Neural cell (in vitro differentiated cells): Measurements from ENCODE around the gene SLC29A1. TPM values are rescaled to one million over a fixed set of nuclear protein-coding genes. Genes with fewer than 3 reads are reported as not detected.
A peak's percentile ranks its signal among the peaks of the same experiment; 100 is the strongest.

Experiments
- H2AFZ ChIP-seq: fragments of 200-600, 300-800 bp; sonication (generic), shearing (Covaris generic); 2 replicates; pipeline ENCODE4 v1.6.0; 2014; ENCODE audit warnings: low read depth, mild to moderate bottlenecking, antibody characterized with exemption, low read length, moderate library complexity
- H3F3A ChIP-seq: fragments of 200-600 bp; shearing (Covaris generic); 2 replicates; pipeline ENCODE4 v1.6.1; 2016; ENCODE audit warnings: mild to moderate bottlenecking, moderate library complexity, mixed read lengths, antibody characterized with exemption, low read length; ENCODE audit not compliant: insufficient read depth, poor library complexity, severe bottlenecking
- H3K27ac ChIP-seq: fragments of 200-600, 300-800 bp; sonication (generic), shearing (Covaris generic); 2 replicates; pipeline ENCODE4 v1.5.1; 2014; ENCODE audit warnings: mild to moderate bottlenecking, low read length, moderate library complexity
- H3K27me3 ChIP-seq: fragments of 300-800, 200-600 bp; sonication (generic), shearing (Covaris generic); 2 replicates; pipeline ENCODE4 v1.6.0; 2014; ENCODE audit warnings: mild to moderate bottlenecking, low read depth, low read length, moderate library complexity; ENCODE audit not compliant: insufficient read depth
- H3K36me3 ChIP-seq: fragments of 300-800, 200-600 bp; sonication (generic), shearing (Covaris generic); 2 replicates; pipeline ENCODE4 v1.5.1; 2014; ENCODE audit warnings: mild to moderate bottlenecking, antibody characterized with exemption, low read length, moderate library complexity; ENCODE audit not compliant: insufficient read depth
- H3K4me2 ChIP-seq: fragments of 300-800, 200-600 bp; sonication (generic), shearing (Covaris generic); 2 replicates; pipeline ENCODE4 v1.6.0; 2014; ENCODE audit warnings: mild to moderate bottlenecking, low read length
- H3K4me3 ChIP-seq: fragments of 300-800, 200-600 bp; sonication (generic), shearing (Covaris generic); 2 replicates; pipeline ENCODE4 v1.5.1; 2014; ENCODE audit warnings: mild to moderate bottlenecking, low read length, moderate library complexity
- H3K79me2 ChIP-seq: fragments of 200-600 bp; shearing (Covaris generic); replicated peaks from 2 replicates; pipeline ENCODE4 v1.6.0; 2014; ENCODE audit warnings: mild to moderate bottlenecking, low read length, moderate library complexity; ENCODE audit not compliant: insufficient read depth
- H3K9ac ChIP-seq: fragments of 300-800, 200-600 bp; sonication (generic), shearing (Covaris generic); 2 replicates; pipeline ENCODE4 v1.6.1; 2016; ENCODE audit warnings: mild to moderate bottlenecking, low read length, mixed read lengths
- H3K9me2 ChIP-seq: fragments of 200-600 bp; shearing (Covaris generic); 2 replicates; pipeline ENCODE4 v1.6.1; 2016; ENCODE audit warnings: mild to moderate bottlenecking, low read length, mixed read lengths; ENCODE audit not compliant: insufficient read depth
- H3K9me3 ChIP-seq: fragments of 200-600, 300-800 bp; sonication (generic), shearing (Covaris generic); 2 replicates; pipeline ENCODE4 v1.6.1; 2016; ENCODE audit warnings: mild to moderate bottlenecking, mixed run types, low read length, moderate library complexity, mixed read lengths
- H4K20me1 ChIP-seq: fragments of 200-600 bp; shearing (Covaris generic); 2 replicates; pipeline ENCODE4 v1.6.1; 2016; ENCODE audit warnings: mild to moderate bottlenecking, mixed run types; ENCODE audit not compliant: insufficient read depth
- EP300 ChIP-seq: fragments of 450-650 bp; conservative IDR thresholded peaks from 2 replicates; pipeline ENCODE4 v1.6.1; 2014; ENCODE audit warnings: antibody characterized with exemption, mild to moderate bottlenecking, moderate library complexity; ENCODE audit not compliant: poor library complexity, severe bottlenecking
- EZH2 ChIP-seq: fragments of 200-600, 300-800 bp; shearing (Covaris generic), sonication (generic); IDR thresholded peaks from 2 replicates; pipeline ENCODE4 v1.6.1; 2014; ENCODE audit warnings: antibody characterized with exemption, low read length, borderline replicate concordance, mild to moderate bottlenecking; ENCODE audit not compliant: insufficient read depth, poor library complexity, severe bottlenecking
- MXI1 ChIP-seq: fragments of 450-650 bp; conservative IDR thresholded peaks from 2 replicates; pipeline ENCODE4 v1.6.1; 2014; ENCODE audit warnings: antibody characterized with exemption, mild to moderate bottlenecking; ENCODE audit not compliant: poor library complexity, severe bottlenecking
- POLR2AphosphoS5 ChIP-seq: IDR thresholded peaks from 2 replicates; pipeline ENCODE4 v1.6.1; 2012
- RAD21 ChIP-seq: fragments of 450-650 bp; conservative IDR thresholded peaks from 2 replicates; pipeline ENCODE4 v1.6.1; 2014; ENCODE audit warnings: antibody characterized with exemption, mild to moderate bottlenecking, moderate library complexity
- SMC3 ChIP-seq: fragments of 450-650 bp; conservative IDR thresholded peaks from 2 replicates; pipeline ENCODE4 v1.6.1; 2014; ENCODE audit warnings: antibody characterized with exemption, mild to moderate bottlenecking, moderate library complexity; ENCODE audit not compliant: poor library complexity
- TAF1 ChIP-seq: IDR thresholded peaks from 2 replicates; pipeline ENCODE4 v1.6.1; 2012; ENCODE audit warnings: low read depth
- polyA plus RNA-seq: library from polyadenylated mRNA; depleted of rRNA; stranded (reverse); fragments of >200 nt; gene quantifications from 2 replicates; pipeline ENCODE4 v1.2.3, GENCODE V29; 2014
- TF ChIP-seq, protein P1 (sequence below): IDR thresholded peaks from 2 replicates; pipeline ENCODE4 v1.6.1; 2012; ENCODE audit warnings: borderline replicate concordance
- TF ChIP-seq, protein P2 (sequence below): fragments of 450-650 bp; IDR thresholded peaks from 2 replicates; pipeline ENCODE4 v1.5.1; 2014; ENCODE audit warnings: antibody characterized with exemption, mild to moderate bottlenecking, moderate library complexity; ENCODE audit not compliant: poor library complexity, severe bottlenecking

SLC29A1 gene
- polyA plus RNA-seq, 1 donor from 2014 or later, result 18.9 TPM

DNA sequence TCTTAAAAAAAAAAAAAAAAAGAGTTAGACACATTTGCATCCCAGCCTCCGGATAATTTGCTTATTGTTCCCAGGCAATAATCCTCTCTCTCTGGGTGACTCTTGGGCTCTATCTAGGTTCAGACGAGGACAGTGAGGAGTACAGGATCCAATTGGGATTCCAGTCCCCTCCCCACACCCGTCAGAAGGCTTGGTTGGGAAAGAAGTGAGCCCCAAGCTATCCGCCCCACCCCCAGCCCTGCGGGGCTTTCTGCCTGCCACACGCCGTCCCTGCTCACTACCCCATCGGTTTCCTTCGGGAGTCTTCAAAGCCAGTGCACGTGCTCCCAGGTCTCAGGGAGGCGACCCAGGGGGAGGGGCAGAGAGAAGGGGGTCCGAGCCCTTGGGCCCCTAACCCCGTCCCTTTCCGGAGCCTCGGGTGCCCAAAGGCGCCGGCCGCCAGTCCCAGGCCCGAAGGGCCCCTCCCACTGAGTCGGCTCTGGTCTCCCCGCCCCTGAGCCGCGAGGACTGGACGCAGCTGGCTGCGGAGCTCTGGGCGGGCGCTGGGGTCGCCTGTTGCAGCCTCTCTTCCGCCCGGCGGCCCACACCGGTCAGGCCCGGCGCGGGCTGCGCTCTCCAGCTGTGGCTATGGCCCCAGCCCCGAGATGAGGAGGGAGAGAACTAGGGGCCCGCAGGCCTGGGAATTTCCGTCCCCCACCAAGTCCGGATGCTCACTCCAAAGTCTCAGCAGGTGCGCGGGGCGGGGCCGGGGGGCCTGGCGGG lies 4.2 kb upstream of the SLC29A1 start:
- H3K4me3 ChIP-seq, result peak overlapping the region; percentile 49
- no peak overlapping the region for H3K27ac ChIP-seq
- H3F3A ChIP-seq, result no peaks in the 10 kb centered on the region
- H3K9me3 ChIP-seq, result no peaks in the 10 kb centered on the region
- no peaks in the 10 kb centered on the region for H4K20me1 ChIP-seq
- TF ChIP-seq EZH2 (no peak), TAF1 (no peak), EP300 (no peak), RAD21 (no peak), POLR2AphosphoS5 (no peak), MXI1 (no peak), SMC3 (no peak)
- TF ChIP-seq, protein P1, sequence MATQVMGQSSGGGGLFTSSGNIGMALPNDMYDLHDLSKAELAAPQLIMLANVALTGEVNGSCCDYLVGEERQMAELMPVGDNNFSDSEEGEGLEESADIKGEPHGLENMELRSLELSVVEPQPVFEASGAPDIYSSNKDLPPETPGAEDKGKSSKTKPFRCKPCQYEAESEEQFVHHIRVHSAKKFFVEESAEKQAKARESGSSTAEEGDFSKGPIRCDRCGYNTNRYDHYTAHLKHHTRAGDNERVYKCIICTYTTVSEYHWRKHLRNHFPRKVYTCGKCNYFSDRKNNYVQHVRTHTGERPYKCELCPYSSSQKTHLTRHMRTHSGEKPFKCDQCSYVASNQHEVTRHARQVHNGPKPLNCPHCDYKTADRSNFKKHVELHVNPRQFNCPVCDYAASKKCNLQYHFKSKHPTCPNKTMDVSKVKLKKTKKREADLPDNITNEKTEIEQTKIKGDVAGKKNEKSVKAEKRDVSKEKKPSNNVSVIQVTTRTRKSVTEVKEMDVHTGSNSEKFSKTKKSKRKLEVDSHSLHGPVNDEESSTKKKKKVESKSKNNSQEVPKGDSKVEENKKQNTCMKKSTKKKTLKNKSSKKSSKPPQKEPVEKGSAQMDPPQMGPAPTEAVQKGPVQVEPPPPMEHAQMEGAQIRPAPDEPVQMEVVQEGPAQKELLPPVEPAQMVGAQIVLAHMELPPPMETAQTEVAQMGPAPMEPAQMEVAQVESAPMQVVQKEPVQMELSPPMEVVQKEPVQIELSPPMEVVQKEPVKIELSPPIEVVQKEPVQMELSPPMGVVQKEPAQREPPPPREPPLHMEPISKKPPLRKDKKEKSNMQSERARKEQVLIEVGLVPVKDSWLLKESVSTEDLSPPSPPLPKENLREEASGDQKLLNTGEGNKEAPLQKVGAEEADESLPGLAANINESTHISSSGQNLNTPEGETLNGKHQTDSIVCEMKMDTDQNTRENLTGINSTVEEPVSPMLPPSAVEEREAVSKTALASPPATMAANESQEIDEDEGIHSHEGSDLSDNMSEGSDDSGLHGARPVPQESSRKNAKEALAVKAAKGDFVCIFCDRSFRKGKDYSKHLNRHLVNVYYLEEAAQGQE, result no peak
- TF ChIP-seq, protein P2, sequence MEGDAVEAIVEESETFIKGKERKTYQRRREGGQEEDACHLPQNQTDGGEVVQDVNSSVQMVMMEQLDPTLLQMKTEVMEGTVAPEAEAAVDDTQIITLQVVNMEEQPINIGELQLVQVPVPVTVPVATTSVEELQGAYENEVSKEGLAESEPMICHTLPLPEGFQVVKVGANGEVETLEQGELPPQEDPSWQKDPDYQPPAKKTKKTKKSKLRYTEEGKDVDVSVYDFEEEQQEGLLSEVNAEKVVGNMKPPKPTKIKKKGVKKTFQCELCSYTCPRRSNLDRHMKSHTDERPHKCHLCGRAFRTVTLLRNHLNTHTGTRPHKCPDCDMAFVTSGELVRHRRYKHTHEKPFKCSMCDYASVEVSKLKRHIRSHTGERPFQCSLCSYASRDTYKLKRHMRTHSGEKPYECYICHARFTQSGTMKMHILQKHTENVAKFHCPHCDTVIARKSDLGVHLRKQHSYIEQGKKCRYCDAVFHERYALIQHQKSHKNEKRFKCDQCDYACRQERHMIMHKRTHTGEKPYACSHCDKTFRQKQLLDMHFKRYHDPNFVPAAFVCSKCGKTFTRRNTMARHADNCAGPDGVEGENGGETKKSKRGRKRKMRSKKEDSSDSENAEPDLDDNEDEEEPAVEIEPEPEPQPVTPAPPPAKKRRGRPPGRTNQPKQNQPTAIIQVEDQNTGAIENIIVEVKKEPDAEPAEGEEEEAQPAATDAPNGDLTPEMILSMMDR, result no peak
- no peaks in the 10 kb centered on the region for H3K79me2 ChIP-seq
- H3K9me2 ChIP-seq, result no peaks in the 10 kb centered on the region
- no peak overlapping the region for H3K9ac ChIP-seq
- peaks cover 4% of the 10 kb centered on the region for H3K27me3 ChIP-seq
- H3K36me3 ChIP-seq, result no peaks in the 10 kb centered on the region
- no peak overlapping the region for H3K4me2 ChIP-seq
- H2AFZ ChIP-seq, result no peak overlapping the region

DNA sequence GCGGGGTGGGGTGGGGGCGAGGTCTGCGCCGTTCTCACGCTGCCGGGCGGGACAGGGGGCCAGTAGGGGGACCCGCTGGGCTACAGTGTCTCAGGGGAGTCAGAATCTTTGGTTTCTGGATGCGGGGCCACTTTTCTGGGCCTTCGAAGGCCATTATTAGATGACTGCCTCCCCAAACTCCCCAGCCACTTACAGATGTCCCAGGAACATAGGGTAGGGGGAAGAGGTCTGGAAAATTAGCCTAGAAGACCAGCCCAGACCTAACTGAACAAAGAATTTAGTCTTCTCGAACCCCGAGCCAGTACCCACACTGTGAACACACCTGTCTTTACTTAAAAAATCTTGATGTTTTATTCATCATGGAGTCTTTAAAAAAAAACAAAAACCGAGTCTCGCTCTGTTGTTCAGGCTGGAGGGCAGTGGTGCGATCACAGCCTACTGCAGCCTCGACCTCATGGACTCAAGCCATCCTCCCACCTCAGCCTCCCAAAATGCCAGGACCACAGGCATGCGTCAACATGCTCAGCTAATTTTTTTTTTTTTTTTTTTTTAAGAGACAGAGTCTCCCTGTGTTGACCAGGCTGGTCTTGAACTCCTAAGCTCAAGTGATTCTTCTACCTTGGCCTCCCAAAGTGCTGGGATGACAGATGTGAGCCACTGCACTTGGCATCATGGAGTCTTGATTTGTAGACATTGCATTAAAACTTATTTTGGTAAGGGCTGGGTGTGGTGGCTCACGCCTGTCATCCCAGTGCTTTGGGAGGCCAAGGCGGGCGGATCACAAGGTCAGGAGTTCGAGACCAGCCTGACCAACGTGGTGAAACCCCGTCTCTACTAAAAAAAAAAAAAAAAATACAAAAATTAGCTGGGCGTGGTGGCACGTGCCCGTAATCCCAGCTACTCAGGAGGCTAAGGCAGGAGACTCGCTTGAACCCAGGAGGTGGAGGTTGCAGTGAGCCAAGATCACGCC lies 3.3 kb upstream of the SLC29A1 start:
- H3K4me3 ChIP-seq, result no peak overlapping the region

More for the DNA sequence above, 3.3 kb upstream of the SLC29A1 start:
- Histone ChIP-seq H3K27me3 (peaks cover 4% of the 10 kb centered on the region), H3K4me2 (no peak overlapping the region), H3K79me2 (no peaks in the 10 kb centered on the region), H3K9ac (no peak overlapping the region), H3K9me2 (no peaks in the 10 kb centered on the region), H3F3A (no peaks in the 10 kb centered on the region), H2AFZ (no peak overlapping the region), H3K36me3 (no peaks in the 10 kb centered on the region), H3K27ac (no peak overlapping the region), H4K20me1 (no peaks in the 10 kb centered on the region), H3K9me3 (no peaks in the 10 kb centered on the region)
- TF ChIP-seq, protein P2, result no peak
- TF ChIP-seq EZH2 (no peak), RAD21 (no peak), POLR2AphosphoS5 (no peak), TAF1 (no peak), EP300 (no peak), MXI1 (no peak), SMC3 (no peak)
- TF ChIP-seq, protein P1, result no peak
